Measurements from ENCODE around the gene EPB41L1. TPM values are rescaled to one million over a fixed set of nuclear protein-coding genes. Genes with fewer than 3 reads are reported as not detected.
A peak's percentile ranks its signal among the peaks of the same experiment; 100 is the strongest.

Gene EPB41L1
- 7.1 and 9.0 TPM in 2 replicates for total RNA-seq (2021)
- percentile 26 among the genes with signal in this experiment for Bru-seq, nascent RNA
- percentile 29 among the genes with signal in this experiment for BruChase-seq, experiment 1, labeled RNA remaining after a 2-hour chase
- BruChase-seq, experiment 2, labeled RNA remaining after a 6-hour chase = percentile 29 among the genes with signal in this experiment
- long read RNA-seq, partial matches to known transcripts = 0 of 2 reads
- long read RNA-seq, other reads (novel, unspliced or antisense) = 2 of 2 reads

DNA sequence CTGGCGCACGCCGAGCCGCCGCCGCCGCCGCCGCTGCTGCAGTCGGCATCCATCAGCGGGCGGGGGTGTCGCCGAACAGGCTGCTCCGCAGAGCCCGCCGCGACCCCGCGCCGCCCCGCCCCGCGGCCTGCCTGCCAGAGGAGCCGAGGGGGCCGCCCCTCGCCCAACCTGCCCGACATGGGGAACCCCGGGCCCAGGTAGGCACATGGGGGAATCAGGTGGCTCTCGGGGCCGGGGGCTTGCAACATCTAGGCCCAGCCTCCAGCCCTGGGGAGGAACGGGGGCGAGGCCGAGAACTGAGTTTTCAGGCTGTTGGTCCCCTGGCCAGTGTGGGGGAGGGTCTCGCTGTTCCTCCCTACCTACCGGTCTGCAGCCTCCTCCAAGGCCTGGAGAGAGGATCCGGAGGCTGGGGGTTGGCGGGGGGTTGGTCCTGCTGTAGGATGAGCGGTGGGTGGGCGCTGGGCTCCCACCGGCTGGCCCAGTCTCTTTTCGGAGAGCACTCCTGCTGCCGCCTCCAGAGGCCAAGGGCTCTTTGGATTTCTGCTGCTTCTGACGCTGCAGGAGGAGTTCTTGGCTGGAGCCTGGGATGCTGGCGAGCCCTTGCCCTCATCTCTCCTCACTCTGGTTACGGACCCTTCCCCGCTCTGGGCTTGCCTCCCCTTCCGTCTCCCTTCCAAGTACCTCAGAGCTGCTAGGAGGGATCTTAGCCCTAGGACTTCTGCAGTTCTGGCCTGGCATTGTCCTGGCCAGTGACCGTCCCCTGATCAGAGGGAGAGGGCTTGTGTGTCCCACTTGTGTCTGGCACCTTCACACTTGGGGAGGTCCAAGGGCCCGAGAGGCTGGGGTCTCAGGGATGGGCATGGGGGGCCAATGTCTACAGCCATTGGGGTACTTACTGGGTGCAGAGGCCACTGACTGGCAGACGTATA is at the start of gene EPB41L1:
Gene EPB41L1, plus strand, starts transcription at position 41 of the 929 bp plus-strand sequence. CDS start 19,038 bp downstream, outside the sequence.
- Histone ChIP-seq H3K27me3 (replicated peaks; ENCODE audit: insufficient read depth, low read depth, low read length, poor library complexity) (no peaks in the 10 kb centered on the region), H3K4me1 (ENCODE audit: insufficient read depth, low read length, poor library complexity, severe bottlenecking) (no peaks in the 10 kb centered on the region), H3K4me3 (ENCODE audit: low read depth, low read length, poor library complexity, severe bottlenecking) (peak within 1 kb of the TSS; percentile 60), H3K36me3 (ENCODE audit: insufficient read depth, low read length, poor library complexity, severe bottlenecking) (no peaks in the 10 kb centered on the region), H3K27ac (ENCODE audit: low read depth, low read length, poor library complexity, severe bottlenecking) (no peak within 1 kb of the TSS), H3K9me3 (ENCODE audit: low read depth, low read length, poor library complexity, severe bottlenecking) (no peaks in the 10 kb centered on the region)
- intact Hi-C loops (cut with micrococcal nuclease; ENCODE audit: unreplicated experiment) = loop anchor here (5.0 kb wide), 1 partner anchor 163 kb away; no protein-coding TSS in a partner anchor
- BruUV-seq (replicated peaks) = no TSS peak
- no peak for TF ChIP-seq EZH2 (IDR thresholded peaks at IDR 0.05; ENCODE audit: borderline replicate concordance, low read depth, low read length, poor library complexity, severe bottlenecking)
- ChIA-PET POLR2A (ENCODE audit: low non-redundant PET) (no interaction called here), CTCF (interaction anchor here (1.4 kb wide), 1 partner anchor 44 kb away, joined by 3 read pairs; no protein-coding TSS in a partner anchor)
- peak; percentile 15 for DNase-seq (ENCODE audit: low spot score)

DNA sequence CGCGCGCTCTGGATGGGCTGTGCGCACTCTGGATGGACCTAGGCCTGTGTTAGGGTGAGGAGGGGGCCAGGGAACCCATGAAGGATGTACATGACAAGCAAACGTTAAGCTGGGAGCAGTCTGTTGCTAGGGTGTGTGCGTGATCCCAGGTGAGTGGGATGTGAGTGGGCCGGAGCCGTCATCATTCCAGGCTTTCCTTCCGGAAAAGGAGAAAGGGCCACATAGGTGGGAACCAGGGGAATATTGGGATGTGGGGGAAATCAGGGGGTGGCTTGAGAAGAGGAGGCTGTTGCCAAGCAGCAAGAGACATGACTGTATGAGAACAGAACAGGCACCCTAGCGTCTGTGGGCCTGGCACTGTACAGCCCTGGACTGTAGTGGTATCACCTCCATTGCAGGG is 49.7 kb upstream of the EPB41L1 start:
- H3K4me1 ChIP-seq (ENCODE audit: insufficient read depth, low read length, poor library complexity, severe bottlenecking) = no peaks in the 10 kb centered on the region
- POLR2A ChIA-PET (ENCODE audit: low non-redundant PET) = no interaction called here
- H3K27ac ChIP-seq (ENCODE audit: low read depth, low read length, poor library complexity, severe bottlenecking) = no peak overlapping the region
- no peaks in the 10 kb centered on the region for H3K27me3 ChIP-seq (replicated peaks; ENCODE audit: insufficient read depth, low read depth, low read length, poor library complexity)
- intact Hi-C loops (cut with micrococcal nuclease; ENCODE audit: unreplicated experiment) = no loop called here
- no peak overlapping the region for H3K4me3 ChIP-seq (ENCODE audit: low read depth, low read length, poor library complexity, severe bottlenecking)
- no peak for TF ChIP-seq EZH2 (IDR thresholded peaks at IDR 0.05; ENCODE audit: borderline replicate concordance, low read depth, low read length, poor library complexity, severe bottlenecking)
- TF ChIP-seq, protein P1, sequence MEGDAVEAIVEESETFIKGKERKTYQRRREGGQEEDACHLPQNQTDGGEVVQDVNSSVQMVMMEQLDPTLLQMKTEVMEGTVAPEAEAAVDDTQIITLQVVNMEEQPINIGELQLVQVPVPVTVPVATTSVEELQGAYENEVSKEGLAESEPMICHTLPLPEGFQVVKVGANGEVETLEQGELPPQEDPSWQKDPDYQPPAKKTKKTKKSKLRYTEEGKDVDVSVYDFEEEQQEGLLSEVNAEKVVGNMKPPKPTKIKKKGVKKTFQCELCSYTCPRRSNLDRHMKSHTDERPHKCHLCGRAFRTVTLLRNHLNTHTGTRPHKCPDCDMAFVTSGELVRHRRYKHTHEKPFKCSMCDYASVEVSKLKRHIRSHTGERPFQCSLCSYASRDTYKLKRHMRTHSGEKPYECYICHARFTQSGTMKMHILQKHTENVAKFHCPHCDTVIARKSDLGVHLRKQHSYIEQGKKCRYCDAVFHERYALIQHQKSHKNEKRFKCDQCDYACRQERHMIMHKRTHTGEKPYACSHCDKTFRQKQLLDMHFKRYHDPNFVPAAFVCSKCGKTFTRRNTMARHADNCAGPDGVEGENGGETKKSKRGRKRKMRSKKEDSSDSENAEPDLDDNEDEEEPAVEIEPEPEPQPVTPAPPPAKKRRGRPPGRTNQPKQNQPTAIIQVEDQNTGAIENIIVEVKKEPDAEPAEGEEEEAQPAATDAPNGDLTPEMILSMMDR (conservative IDR thresholded peaks at IDR 0.05; ENCODE audit: low read depth, low read length) = no peak
- CTCF ChIA-PET = no interaction called here
- BruUV-seq (replicated peaks) = no TSS peak
- H3K36me3 ChIP-seq (ENCODE audit: insufficient read depth, low read length, poor library complexity, severe bottlenecking) = no peaks in the 10 kb centered on the region
- no peaks in the 10 kb centered on the region for H3K9me3 ChIP-seq (ENCODE audit: low read depth, low read length, poor library complexity, severe bottlenecking)
- DNase-seq (ENCODE audit: low spot score) = no peak

DNA sequence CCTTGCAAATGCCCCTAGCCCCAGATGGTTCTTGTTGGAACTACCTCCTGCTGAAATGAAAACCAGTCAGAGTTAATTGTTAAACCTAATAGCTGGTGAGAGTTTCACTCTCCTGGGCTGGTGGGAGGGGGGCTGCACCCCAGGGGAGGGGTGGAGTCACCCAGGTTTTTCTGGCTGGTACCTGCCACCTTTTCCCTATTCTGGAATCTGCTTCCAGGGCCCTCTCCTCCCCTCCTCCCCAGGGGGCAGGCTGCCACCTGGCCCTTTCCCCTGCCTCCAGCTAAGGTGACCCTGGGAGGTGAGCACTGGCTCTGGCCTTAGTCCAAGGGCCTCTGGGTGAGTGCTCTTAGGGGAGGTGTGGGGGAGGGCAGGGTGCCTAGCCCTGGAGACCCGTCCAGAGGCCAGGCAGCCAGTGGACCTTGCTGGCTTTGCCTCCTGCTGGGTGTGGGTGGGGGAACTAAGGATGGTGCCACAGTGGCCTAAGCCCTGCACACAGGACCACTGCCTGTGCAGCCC is 48.8 kb upstream of the EPB41L1 start:
- no peaks in the 10 kb centered on the region for H3K4me1 ChIP-seq (ENCODE audit: insufficient read depth, low read length, poor library complexity, severe bottlenecking)
- POLR2A ChIA-PET (ENCODE audit: low non-redundant PET) = no interaction called here
- H3K27ac ChIP-seq (ENCODE audit: low read depth, low read length, poor library complexity, severe bottlenecking) = no peak overlapping the region
- CTCF ChIA-PET = no interaction called here
- H3K36me3 ChIP-seq (ENCODE audit: insufficient read depth, low read length, poor library complexity, severe bottlenecking) = no peaks in the 10 kb centered on the region
- DNase-seq (ENCODE audit: low spot score) = no peak
- TF ChIP-seq EZH2 (IDR thresholded peaks at IDR 0.05; ENCODE audit: borderline replicate concordance, low read depth, low read length, poor library complexity, severe bottlenecking) = no peak
- TF ChIP-seq, protein P1 (conservative IDR thresholded peaks at IDR 0.05; ENCODE audit: low read depth, low read length) = no peak
- intact Hi-C loops (cut with micrococcal nuclease; ENCODE audit: unreplicated experiment) = no loop called here
- no peaks in the 10 kb centered on the region for H3K9me3 ChIP-seq (ENCODE audit: low read depth, low read length, poor library complexity, severe bottlenecking)
- H3K27me3 ChIP-seq (replicated peaks; ENCODE audit: insufficient read depth, low read depth, low read length, poor library complexity) = no peaks in the 10 kb centered on the region
- no TSS peak for BruUV-seq (replicated peaks)
- H3K4me3 ChIP-seq (ENCODE audit: low read depth, low read length, poor library complexity, severe bottlenecking) = no peak overlapping the region
